GM21723 (cell line): Measurements from ENCODE around the gene OTOS.

ENCODE experiments used
- ATAC-seq: cut with Tn5 transposase; IDR thresholded peaks from one replicate; pipeline ENCODE4 v1.9.1; 2021; ENCODE audit warnings: mild to moderate bottlenecking, moderate library complexity; ENCODE audit not compliant: unreplicated experiment

OTOS gene

GRCh38 chr2:240140511-240140910, at the start of gene OTOS:
OTOS (minus strand) TSS chr2:240140658; CDS start chr2:240140326, 332 bp downstream.
- no peak for ATAC-seq

DNA sequence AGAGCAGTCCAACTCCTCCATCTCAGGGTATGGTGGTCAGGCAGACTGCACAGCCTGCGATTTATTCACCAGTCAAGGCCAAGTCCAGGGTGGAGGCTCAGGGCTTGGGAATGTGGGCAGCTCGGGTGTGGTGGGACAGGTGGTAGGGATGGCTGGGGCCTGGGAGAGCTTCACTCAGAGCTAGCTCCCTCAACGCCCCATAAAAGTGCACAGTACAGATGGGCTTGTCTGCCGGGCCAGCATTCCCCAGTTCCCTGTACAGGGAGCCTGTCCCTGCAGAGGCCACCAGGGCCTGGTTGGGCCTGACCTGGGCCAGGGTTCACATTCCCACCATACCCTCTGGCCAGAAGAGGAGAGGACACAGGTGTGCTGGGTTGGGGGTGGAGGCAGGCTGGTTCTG, 49.2 kb upstream of the OTOS start:
- no peak for ATAC-seq

- ATAC-seq: no peak
Observed at GRCh38 chr2:240187989-240188590, 47.6 kb upstream of the OTOS start.

DNA sequence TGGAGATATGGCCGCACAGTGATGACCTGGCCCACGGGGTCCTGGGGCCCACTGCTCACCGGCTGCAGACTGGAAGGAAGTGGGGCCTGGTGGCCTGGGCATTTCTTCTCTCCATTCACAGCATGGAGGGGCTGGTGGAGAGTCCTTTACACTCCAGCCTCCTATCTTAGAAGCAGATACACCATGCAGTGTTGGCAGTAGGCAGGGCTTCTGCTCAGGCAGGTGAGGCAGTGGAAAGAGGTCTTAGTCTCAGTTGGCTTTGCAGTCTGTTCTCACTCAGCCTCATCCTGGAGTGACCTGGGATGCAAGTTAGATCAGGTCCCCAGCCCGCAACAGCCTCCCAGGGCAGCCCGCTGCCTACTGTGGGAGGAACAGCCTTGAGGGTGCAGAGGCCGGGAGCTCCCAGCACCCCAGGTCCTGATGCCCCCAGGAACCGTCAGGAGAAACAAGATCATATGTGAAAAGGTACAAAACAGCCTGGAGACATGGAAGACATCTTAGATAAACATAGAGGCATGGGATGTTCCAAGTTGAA, 45.8 kb upstream of the OTOS start:
- ATAC-seq: no peak

GRCh38 chr2:240184656-240185055, 44.2 kb upstream of the OTOS start:
- ATAC-seq: no peak

- ATAC-seq: no peak
Observed at GRCh38 chr2:240183875-240184590, 43.6 kb upstream of the OTOS start.

- ATAC-seq: no peak
Observed at GRCh38 chr2:240183006-240183874, 42.8 kb upstream of the OTOS start.

DNA sequence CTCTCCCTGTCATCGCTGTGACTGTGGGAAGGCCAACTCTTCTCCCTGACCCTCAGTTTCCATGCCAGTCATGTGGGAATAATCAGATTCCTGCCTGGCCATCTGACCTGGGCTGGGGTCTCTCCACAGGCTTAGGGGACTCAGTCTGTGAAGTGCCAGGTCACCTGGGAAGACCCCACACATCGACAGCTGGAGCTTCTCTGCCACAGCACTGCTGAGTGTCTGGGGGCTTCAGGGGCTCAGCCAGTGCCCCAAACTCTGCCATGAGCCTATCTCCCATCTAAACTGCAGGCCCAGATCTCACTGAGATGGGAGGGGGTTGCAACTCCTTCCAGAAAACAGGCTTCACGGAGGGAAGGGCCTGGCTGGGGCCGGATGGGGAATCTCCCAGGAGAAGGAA, 42.0 kb upstream of the OTOS start:
- ATAC-seq: no peak

DNA sequence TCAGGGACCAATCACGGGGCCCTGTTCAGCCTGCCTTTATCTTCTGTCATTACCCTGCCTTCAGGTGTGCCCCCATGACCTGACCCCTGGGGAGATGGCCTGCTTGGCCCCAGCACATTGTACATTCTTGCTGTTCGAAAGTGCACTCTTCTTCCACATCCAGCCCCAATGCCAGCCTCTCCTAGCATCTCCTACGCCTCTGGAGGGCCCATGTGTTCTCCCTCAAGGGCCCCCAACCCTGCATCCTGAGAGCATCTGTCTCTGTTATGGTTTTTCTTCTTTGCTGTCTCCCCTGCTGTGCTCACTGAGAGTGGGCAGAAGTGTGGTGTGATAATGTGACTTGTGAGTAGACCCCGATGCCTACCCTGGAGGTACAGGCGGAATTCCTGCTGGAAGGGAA, 41.5 kb upstream of the OTOS start:
- ATAC-seq: no peak

- ATAC-seq: no peak
Observed at GRCh38 chr2:240179941-240180666, 39.6 kb upstream of the OTOS start.

DNA sequence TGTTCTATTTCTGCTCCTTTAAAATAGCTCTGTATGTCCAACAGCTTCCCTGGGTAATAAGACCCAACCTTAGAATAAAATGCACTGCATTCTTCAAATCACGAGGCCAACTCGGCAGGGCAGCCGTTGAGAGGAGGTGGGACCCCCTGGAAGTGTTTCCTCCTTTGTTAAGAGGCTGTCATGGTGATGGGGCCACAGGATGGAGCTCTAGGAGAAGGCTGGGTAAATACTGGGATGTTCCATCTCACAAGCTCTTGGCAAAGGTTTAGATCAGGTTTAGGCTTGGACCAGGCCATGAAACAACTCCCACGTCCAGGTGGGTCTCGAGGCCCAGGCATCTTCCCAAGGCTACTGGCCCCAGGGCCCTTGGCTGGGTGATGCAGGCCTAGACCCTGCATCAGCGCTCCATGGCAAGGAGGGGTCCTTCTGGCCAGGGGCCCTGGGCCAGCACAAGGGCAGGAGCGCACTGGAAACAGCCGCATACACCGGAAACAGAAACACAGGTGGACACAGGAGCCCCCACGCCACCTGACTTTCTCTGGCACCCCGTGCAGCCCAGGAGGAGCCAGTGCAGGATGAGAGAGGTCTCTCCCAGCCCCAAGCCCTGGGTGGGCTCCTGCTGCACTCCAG, 38.8 kb upstream of the OTOS start:
- ATAC-seq: no peak

- ATAC-seq: no peak
Observed at GRCh38 chr2:240178564-240178963, 38.1 kb upstream of the OTOS start.

DNA sequence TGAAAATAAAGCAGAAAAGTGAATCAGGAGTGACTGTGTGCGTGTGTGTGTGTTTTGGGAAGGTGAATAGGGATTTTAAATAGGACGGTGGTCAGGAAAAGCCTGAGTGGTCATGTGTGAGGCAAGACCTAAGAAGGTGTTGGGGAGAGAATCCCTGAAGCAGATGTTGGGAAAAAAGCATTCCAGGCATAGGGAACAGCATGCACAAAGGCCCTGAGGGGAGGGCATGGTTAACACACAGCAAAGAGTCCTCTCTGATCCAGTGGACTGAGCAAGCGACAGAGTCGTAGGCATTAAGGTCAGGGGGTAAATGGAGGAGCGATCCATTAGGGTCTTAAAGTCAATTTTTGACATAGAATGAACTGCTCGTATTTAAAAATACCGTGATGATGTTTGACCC, 34.0 kb upstream of the OTOS start:
- no peak for ATAC-seq

DNA sequence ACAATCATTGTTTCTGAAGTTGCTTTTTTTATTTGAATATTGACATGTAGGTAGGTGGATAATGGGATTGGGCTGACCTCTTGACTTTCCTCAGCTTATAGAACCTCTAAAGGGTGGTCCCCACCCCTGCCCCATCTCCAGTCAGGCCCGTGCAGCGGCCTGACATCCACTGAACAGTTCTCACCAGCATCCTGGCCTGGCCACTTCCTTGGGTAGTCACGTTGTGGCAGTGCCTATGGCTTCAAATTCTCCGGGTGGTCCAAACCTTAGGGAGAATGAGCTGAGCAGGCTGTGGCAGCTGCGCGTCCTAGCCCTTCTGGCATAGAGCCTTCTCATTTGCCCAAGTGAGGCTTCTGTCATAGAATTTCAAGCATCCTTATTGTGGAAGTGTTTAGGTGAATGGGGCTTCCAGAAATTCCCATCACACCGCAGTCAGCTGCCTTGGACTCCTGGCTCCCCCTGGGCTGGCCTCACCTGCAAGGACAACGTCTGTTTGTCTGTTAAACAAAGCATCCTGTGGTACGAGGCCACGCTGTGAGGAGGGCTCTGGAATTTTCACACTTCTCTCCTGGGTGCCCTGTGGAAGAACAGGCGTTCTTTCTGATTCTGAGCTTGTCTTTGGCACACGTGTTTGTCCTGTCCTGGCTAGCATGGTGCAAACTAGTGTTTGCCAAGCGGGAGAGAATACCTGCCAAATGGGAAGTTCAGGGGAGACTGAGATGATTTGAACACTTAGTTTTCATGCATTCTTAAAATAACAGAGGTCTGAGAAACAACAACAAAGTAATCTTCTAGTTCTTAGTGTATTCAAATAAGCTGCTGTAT, 31.8 kb upstream of the OTOS start:
- no peak for ATAC-seq

DNA sequence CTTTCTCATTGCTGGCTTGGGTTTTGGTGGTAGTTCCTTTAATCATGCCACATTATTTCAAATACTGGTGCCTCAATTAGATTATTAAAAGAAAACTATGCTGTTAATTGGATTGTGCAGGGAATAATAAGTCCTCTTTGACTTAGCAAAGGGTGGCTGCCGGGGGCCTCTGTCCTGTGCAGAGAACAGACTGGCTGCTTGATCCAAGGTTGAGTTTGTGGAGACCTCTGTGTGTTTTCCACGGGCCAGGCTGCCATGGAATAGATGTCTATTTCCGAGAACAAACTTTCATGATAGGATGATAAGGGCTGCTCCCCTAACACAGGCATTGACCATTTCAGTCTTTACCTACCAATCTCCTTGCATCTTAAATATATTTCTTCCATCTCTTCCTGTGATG, 30.4 kb upstream of the OTOS start:
- ATAC-seq: no peak

GRCh38 chr2:240170354-240170735, 29.9 kb upstream of the OTOS start:
- ATAC-seq: no peak

DNA sequence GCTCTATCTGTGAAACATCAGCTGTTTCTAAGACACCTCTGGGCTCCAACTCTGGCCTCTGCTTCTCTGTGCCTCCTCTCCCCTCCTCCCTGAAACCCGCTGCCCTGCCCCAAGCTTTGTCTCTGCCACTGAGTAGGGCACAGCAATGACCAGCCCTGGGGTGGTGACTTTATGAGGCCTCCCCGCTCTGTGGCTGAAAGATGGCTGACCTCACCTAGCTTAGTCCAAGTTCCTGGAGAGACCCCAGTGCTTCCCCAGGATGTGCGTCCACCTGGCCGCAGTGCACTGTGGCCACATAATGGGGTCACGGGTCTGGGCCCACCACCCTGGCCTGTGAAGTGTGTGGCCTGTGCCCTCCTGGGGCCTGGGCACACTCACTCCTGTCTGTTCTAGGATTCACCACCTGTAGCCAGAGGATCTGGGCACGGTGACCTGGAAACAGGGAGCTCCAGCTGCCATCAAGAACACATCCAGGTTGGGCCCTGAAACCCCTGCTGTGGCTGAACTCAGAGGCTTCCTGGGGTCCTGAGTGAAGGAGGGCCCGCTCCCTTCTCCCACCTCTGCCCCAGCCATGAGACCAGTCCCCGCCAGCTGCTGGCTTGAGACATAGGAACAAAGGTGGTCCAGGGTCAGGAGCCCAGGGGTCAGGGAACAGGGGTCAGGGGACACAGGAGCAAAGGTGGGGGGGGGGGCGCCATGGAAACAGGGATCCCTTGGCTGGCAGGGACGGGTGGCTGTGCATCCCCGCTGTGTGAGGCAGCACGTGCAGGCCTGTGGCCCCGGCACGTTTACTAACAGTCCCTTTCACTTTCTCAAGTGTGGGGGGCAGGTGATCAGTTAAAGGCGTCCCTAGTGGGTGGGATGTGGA, 29.3 kb upstream of the OTOS start:
- ATAC-seq: no peak

DNA sequence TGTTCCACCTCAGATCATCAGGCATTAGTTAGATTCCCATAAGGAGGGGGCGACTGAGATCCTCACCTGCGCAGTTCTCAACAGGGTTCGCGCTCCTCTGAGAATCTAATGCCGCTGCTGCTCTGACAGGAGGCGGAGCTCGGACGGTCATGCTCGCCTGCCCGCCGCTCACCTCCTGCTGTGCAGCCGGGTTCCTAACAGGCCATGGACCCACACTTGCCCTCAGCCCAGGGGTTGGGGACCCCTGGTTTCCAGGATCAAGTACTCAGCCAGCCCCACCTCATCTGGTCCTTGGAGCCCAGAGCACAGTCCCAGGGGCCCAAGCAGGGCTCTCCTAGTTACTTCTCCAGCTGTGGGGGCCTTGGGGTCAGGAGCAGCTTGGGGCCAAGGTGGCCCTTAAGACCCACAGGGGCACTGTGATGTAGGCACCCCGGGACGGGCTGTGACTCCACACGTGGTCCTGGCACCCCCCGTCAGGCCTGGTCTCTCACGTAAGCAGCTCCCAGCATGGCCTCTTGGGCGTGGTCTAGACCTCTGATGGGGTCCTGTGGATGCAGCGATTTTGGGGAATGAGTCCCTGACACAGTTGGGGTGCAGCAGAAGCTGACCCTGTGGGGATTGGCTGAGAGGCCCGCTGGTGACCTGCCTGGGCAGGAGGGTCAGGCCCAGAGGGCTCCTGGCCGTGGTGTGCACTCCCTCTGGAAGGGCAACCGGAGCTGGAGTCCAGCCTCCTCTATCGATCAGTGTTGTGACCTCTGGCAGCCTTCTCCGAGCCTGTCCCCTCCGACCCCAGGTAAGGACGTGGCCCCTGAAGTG, 28.3 kb upstream of the OTOS start:
- ATAC-seq: no peak
